CD4-positive, alpha-beta T cell treated with Interleukin-4 for 1 hour (primary cell): ENCODE data around the gene UCP3.
A peak's percentile ranks its signal among the peaks of the same experiment; 100 is the strongest.

Experiments used
- DNase-seq, 2 donors: peaks; one replicate each; pipeline ENCODE4 v3.0.0-alpha.2; 2020 to 2022

Gene UCP3

DNA sequence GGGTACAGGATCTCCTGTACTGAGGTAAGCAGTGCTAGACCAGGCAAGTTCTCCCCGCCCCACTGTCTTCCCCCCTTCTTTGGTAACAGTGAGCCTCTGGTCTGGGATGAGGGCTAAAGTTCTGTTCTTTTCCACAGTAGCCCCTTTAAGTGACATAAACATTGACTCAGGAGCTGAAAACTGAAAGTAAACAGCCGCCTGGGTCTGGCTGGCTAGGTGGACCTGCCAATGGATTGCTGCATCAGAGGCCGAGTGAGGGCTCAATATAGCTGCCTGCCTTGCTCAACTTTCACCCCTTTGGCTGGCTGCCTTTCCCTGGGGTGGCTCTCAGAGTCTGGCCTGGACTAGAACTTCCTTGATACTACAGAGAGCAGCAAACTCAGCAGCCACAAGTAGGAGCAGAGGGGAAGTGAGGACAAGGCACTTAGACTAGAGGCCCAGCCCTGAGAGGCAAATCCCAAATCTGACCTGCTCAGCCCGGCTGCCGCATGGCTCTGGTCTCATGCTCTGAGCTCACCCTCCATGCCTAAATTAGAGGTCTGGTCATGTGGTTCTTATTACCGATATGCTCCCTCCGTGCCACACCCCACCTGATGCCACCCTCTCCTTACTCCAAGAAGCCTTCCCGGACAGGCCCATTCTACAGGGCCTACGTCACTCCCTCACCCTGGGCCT is 9.6 kb upstream of the UCP3 start:
- DNase-seq = peak in 1 of 2 donors; percentile 67

DNA sequence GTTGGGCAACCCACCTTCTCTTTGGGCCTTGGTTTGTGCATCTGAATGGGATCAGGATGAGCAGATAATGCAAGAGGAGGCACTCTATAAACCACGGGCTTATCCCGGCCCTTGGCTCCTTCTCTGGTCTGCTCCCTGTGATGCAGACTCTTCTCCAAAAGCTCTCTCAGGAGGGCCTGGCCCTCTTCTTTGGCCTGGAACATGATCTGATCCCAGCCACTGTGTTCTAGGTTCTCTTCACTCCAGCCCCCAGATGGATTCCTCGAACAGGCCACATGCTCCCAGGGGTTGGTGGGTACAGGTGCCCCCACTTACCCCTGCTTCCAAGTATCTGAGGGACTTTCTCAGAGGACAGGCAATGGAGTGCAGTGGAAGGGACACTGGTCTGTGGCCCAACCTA is 8.7 kb upstream of the UCP3 start:
- no peak for DNase-seq

- DNase-seq = no peak
Observed at GRCh38 chr11:74015919-74016684, 7.2 kb upstream of the UCP3 start.

GRCh38 chr11:74014880-74015279 is 6.0 kb upstream of the UCP3 start:
- no peak for DNase-seq

GRCh38 chr11:74013141-74013540 is 4.3 kb upstream of the UCP3 start:
- no peak for DNase-seq

- no peak for DNase-seq
Observed at GRCh38 chr11:74012074-74012809, 3.4 kb upstream of the UCP3 start.

- DNase-seq = peak; percentile 76 to 83
Observed at GRCh38 chr11:74011360-74012073, 2.6 kb upstream of the UCP3 start.

DNA sequence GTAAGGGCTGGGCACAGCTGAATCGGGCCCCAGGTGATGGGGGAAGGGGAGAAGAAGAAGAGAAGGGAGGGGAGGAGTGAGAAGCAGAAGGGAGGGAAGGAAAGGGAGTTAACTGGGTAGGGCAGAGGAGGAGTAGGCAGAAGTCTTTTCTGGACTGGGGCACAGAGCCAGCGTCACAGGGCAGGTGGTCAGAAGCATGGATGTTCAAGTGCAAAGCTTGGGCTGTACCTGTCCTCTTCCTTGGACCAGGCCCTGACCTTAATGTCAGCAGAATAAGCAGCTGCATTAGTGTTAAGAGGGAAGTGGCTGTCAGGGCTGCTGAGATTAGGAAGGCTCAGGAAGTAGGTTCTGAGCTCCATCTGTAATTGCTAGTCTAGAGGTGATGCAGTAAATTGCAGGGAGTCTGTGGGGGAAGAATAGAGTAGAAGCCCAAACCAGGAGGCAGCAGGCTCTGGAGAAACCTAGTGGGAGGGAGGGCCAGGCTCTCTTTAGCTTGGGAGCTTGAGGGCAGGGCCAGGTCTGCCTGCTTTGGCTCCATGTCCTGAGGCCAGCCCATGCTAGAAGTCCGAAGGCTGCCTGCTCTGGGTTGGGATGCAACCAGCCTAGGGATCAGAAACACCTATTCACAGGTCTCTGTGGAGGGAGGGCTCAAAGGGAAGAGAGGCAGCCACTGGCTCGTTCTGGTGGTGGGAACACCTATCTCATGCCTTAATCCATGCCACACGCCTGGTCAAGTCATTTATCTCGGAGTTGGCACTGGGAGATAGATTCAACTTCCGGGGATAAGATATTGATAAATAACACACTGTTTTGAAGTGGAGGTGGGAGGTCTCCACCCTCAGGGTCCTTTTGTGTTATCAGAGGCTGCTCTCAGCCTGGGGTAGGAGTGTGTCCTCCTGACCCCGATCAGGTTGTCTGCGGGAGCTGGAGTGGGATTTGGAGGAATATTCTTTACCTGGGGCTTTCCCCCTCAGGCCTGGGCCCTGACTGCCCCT is 1.7 kb upstream of the UCP3 start:
- no peak for DNase-seq

- no peak for DNase-seq
Observed at GRCh38 chr11:74009675-74010305, 905 bp upstream of the UCP3 start.

DNA sequence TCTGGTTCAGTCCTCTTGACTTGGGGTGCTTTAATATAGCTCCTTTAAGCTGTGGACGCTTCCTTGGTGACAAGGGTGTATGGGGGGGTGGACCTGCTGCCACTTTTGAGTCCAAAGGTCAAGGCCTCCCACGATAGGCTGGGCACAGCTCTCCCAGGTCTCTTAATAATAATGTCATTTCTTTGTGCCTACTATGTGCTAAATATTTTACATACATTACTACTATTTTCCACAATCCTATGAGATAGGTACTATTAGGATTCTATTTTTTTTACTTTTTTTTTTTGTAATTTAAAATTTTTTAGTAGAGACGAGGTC is 304 bp upstream of the UCP3 start:
- no peak for DNase-seq

GRCh38 chr11:74007691-74008372 is 1.1 kb downstream of the UCP3 start:
- no peak for DNase-seq

DNA sequence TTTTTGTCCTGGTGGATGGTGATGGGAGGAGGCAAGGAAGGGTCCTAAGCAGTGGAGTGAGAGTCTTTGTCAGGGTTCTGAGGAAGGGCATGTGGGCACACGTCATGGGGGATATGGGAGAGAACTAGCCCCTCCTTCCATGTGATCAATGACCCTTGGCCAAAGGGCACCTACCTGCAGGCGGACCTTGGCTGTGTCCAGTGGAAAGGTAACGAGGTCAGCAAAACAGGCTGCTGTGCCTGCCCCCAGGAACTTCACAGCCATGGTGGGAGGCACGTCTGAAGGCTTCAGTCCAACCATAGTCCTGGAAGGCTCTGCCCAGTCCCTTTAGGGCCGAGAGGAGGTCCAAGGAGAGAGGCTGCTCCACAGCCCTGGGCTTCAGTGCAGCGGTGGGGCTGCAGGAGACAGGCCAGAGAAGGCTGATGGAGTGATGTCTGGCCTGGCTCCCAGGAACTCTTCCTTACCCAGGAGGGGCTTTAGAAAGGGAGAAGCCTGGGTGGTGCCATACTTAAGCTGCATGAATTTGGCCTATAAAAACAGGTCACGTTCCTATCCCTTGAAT is 2.1 kb downstream of the UCP3 start:
- DNase-seq = no peak

DNA sequence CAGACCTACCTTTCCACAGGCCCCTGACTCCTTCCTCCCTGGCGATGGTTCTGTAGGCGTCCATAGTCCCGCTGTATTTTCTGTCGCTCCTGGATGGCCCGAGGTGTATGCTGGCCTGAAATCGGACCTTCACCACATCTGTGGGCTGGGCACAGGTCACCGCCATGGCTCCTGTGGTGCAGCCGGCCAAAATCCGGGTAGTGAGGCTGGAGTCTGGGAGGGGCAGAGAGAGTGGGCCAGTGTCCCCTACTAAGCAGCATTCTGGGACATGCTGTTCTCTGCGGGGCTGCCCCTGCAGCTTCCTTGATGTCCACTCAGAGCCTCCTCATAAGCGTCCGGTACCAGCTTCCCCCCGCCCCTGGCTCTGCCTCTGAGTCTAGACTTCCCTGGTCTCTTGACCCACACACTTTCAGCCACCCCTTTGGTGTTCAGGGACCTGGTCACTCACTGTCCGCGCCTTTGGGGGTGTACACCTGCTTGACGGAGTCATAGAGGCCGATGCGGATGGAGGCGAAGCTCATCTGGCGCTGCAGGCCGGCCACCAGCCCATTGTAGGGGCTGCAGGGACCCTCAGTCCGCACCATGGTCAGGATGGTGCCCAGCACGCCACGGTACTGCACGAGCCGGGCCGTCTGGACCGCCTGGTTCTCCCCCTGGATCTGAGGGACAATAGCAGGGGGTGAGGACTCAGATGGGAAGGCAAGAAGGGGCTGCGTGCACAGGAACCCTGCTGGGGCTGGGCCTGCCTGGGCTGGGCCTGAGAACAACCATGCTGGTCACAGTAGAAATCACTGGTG is 3.0 kb downstream of the UCP3 start:
- DNase-seq = no peak

- peak; percentile 90 for DNase-seq
Observed at GRCh38 chr11:74004759-74005615, 3.9 kb downstream of the UCP3 start.

GRCh38 chr11:74004046-74004695 is 4.7 kb downstream of the UCP3 start:
- no peak for DNase-seq

GRCh38 chr11:74002832-74003231 is 6.1 kb downstream of the UCP3 start:
- no peak for DNase-seq

DNA sequence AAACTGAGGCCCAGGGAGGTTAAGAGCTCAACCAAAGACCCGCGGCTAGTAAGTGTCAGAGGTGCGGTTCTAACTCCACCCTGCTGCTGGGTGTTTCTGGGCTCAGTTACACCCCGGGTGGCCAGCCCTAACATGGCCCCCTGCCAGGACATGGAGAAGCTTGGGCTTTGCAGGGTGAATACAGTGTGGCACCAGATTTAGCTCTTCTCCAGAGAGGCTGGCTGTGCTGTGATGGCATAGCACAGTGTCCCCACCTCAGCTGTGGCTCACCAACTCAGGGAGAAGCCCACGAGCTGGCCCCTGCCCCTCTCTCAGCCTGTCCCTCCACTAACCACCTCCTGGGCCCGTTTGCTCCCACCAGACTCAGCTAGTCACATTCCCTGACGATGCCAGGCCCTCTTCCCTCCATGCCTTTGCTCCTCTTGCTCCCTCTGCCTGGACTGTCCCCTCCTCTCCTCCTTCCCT is 7.0 kb downstream of the UCP3 start:
- no peak for DNase-seq
